ENCODE data around the gene ABHD2.

- no peak for TF ChIP-seq YBX1 (IDR thresholded peaks at IDR 0.05)
- TF ChIP-seq, protein P1, sequence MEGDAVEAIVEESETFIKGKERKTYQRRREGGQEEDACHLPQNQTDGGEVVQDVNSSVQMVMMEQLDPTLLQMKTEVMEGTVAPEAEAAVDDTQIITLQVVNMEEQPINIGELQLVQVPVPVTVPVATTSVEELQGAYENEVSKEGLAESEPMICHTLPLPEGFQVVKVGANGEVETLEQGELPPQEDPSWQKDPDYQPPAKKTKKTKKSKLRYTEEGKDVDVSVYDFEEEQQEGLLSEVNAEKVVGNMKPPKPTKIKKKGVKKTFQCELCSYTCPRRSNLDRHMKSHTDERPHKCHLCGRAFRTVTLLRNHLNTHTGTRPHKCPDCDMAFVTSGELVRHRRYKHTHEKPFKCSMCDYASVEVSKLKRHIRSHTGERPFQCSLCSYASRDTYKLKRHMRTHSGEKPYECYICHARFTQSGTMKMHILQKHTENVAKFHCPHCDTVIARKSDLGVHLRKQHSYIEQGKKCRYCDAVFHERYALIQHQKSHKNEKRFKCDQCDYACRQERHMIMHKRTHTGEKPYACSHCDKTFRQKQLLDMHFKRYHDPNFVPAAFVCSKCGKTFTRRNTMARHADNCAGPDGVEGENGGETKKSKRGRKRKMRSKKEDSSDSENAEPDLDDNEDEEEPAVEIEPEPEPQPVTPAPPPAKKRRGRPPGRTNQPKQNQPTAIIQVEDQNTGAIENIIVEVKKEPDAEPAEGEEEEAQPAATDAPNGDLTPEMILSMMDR (IDR thresholded peaks at IDR 0.05 in 2 of 3, conservative IDR thresholded peaks at IDR 0.05 in 1 of 3; ENCODE audit: insufficient read depth in 2 of 3, low read depth in 1 of 3, low read length in 3 of 3) = no peak
- TF ChIP-seq CEBPZ (IDR thresholded peaks at IDR 0.05; ENCODE audit: borderline replicate concordance, low read depth, low read length) = no peak
- no peak for TF ChIP-seq L3MBTL2 (IDR thresholded peaks at IDR 0.05)
- no peak for TF ChIP-seq GATA2 (CRISPR knock-in tag; IDR thresholded peaks at IDR 0.05)
- TF ChIP-seq, protein P2, sequence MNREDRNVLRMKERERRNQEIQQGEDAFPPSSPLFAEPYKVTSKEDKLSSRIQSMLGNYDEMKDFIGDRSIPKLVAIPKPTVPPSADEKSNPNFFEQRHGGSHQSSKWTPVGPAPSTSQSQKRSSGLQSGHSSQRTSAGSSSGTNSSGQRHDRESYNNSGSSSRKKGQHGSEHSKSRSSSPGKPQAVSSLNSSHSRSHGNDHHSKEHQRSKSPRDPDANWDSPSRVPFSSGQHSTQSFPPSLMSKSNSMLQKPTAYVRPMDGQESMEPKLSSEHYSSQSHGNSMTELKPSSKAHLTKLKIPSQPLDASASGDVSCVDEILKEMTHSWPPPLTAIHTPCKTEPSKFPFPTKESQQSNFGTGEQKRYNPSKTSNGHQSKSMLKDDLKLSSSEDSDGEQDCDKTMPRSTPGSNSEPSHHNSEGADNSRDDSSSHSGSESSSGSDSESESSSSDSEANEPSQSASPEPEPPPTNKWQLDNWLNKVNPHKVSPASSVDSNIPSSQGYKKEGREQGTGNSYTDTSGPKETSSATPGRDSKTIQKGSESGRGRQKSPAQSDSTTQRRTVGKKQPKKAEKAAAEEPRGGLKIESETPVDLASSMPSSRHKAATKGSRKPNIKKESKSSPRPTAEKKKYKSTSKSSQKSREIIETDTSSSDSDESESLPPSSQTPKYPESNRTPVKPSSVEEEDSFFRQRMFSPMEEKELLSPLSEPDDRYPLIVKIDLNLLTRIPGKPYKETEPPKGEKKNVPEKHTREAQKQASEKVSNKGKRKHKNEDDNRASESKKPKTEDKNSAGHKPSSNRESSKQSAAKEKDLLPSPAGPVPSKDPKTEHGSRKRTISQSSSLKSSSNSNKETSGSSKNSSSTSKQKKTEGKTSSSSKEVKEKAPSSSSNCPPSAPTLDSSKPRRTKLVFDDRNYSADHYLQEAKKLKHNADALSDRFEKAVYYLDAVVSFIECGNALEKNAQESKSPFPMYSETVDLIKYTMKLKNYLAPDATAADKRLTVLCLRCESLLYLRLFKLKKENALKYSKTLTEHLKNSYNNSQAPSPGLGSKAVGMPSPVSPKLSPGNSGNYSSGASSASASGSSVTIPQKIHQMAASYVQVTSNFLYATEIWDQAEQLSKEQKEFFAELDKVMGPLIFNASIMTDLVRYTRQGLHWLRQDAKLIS (CRISPR knock-in tag; IDR thresholded peaks at IDR 0.05) = no peak
- no peak for TF ChIP-seq POLR2AphosphoS5 (IDR thresholded peaks at IDR 0.05; ENCODE audit: control insufficient read depth, insufficient read depth, low read depth, low read length)
Observed at GRCh38 chr15:89172921-89173320, 84.7 kb downstream of the ABHD2 start.
